K562 (cell line): ENCODE measurements around the gene LMNA. TPM values are rescaled to one million over a fixed set of nuclear protein-coding genes. Genes with fewer than 3 reads are reported as not detected.

Source experiments
- ADNP ChIP-seq: fragments of 200-800 bp; sonication (Bioruptor generic); IDR thresholded peaks from 2 replicates; pipeline ENCODE4 v1.6.1; 2016; ENCODE audit warnings: missing genetic modification characterization, missing compliant biosample characterization
- CBX1 ChIP-seq: sonication (generic); IDR thresholded peaks from 2 replicates; pipeline ENCODE4 v1.6.1; 2016; ENCODE audit warnings: antibody characterized with exemption, low read depth, mild to moderate bottlenecking
- FOXA3 ChIP-seq, 2 experiments: fragments of 450-650 bp in 1 of 2; sonication (generic) in 1 of 2; formaldehyde crosslinking; IDR thresholded peaks in 1 of 2; conservative IDR thresholded peaks in 1 of 2; 2 replicates each; pipeline versions ENCODE4 v1.4.0 to v1.8.0; 2020 to 2022; ENCODE audit warnings: mild to moderate bottlenecking in 2 of 2, missing genetic modification reagents in 1 of 2
- GTF2B ChIP-seq: IDR thresholded peaks from 2 replicates; pipeline ENCODE4 v1.6.1; 2011; ENCODE audit not compliant: insufficient read length; ENCODE audit errors: extremely low read depth
- KDM1A ChIP-seq, 2 experiments: fragments of 450-650 bp; IDR thresholded peaks; 2 replicates each; pipeline ENCODE4 v1.6.1; 2016; ENCODE audit warnings: mild to moderate bottlenecking in 2 of 2
- KDM5B ChIP-seq: fragments of 200-600 bp; sonication (generic); IDR thresholded peaks from 2 replicates; pipeline ENCODE4 v1.6.1; 2012; ENCODE audit warnings: low read depth, mild to moderate bottlenecking, moderate library complexity, low read length, control low read depth, inconsistent platforms; ENCODE audit not compliant: insufficient replicate concordance
- MCM5 ChIP-seq: fragments of 450-650 bp; IDR thresholded peaks from 2 replicates; pipeline ENCODE4 v1.6.1; 2016; ENCODE audit warnings: low read depth
- NELFE ChIP-seq: IDR thresholded peaks from 2 replicates; pipeline ENCODE4 v1.6.1; 2011; ENCODE audit warnings: mild to moderate bottlenecking; ENCODE audit not compliant: insufficient read depth, insufficient read length
- PRMT5 ChIP-seq: sonication (generic); formaldehyde crosslinking; IDR thresholded peaks from 2 replicates; pipeline ENCODE4 v1.5.0; 2020; ENCODE audit warnings: missing genetic modification reagents
- RBM25 ChIP-seq: fragments of 200-400 bp; formaldehyde crosslinking; IDR thresholded peaks from 2 replicates; pipeline ENCODE4 v1.6.1; 2018; ENCODE audit warnings: low read length, low read depth, moderate library complexity; ENCODE audit not compliant: severe bottlenecking
- RUNX1 ChIP-seq: sonication (generic); IDR thresholded peaks from 2 replicates; pipeline ENCODE4 v1.6.1; 2016; ENCODE audit warnings: antibody characterized with exemption, low read depth
- SPI1 ChIP-seq: IDR thresholded peaks from 2 replicates; pipeline ENCODE4 v1.6.1; 2011; ENCODE audit warnings: low read depth, low read length, control low read depth, borderline replicate concordance
- TSC22D4 ChIP-seq: fragments of 450-650 bp; IDR thresholded peaks from 2 replicates; pipeline ENCODE4 v1.6.1; 2016; ENCODE audit warnings: missing genetic modification characterization, missing biosample characterization, control low read depth
- VEZF1 ChIP-seq: fragments of 200-800 bp; sonication (Bioruptor generic); IDR thresholded peaks from 2 replicates; pipeline ENCODE4 v1.6.1; 2017; ENCODE audit warnings: missing genetic modification characterization, missing compliant biosample characterization
- ZBTB34 ChIP-seq: fragments of 250-450 bp; sonication (Bioruptor Pico); IDR thresholded peaks from 2 replicates; pipeline ENCODE4 v1.8.0; 2021; ENCODE audit warnings: mild to moderate bottlenecking, moderate library complexity
- ZNF140 ChIP-seq: fragments of 250-450 bp; sonication (Bioruptor Pico); IDR thresholded peaks from 2 replicates; pipeline ENCODE4 v1.8.0; 2021; ENCODE audit warnings: moderate library complexity, mild to moderate bottlenecking, inconsistent platforms
- ZNF311 ChIP-seq: fragments of 250-450 bp; sonication (Bioruptor Pico); IDR thresholded peaks from 2 replicates; pipeline ENCODE4 v1.4.0; 2020; ENCODE audit warnings: mild to moderate bottlenecking, moderate library complexity
- ZNF740 ChIP-seq, 3 experiments: fragments of 200-800 bp in 1 of 3; sonication (Bioruptor generic) in 1 of 3; sonication (generic) in 1 of 3; formaldehyde crosslinking in 1 of 3; IDR thresholded peaks; 2 replicates each; pipeline versions ENCODE4 v1.6.1 to v1.8.0; 2016 to 2022; ENCODE audit warnings: mild to moderate bottlenecking in 2 of 3, missing compliant biosample characterization in 2 of 3, missing genetic modification characterization in 2 of 3, missing genetic modification reagents in 1 of 3
- polyA plus RNA-seq, 8 experiments: library from polyadenylated mRNA; depleted of rRNA in 4 of 8; stranded (reverse) in 5 of 8; unstranded in 3 of 8; fragments of >200 nt; fragmentation: Nextera tagmentation in 2 of 8; fragmentation: Illumina TruSeq in 1 of 8; extraction: Ambion mirVana in 2 of 8; extraction: Trizol in 1 of 8; gene quantifications; 2 replicates each; pipeline versions ENCODE4 v1.2.1 to v1.2.3, GENCODE V29; 2011 to 2014; ENCODE audit warnings: inconsistent platforms in 1 of 8, missing spikeins in 1 of 8
- total RNA-seq, 7 experiments: library from RNA; depleted of rRNA in 6 of 7; stranded (reverse); fragments of >200 nt in 6 of 7; fragmentation: Illumina TruSeq in 2 of 7; extraction: Trizol in 2 of 7; gene quantifications; 2 replicates each; pipeline versions ENCODE4 v1.2.1 to v1.2.3, GENCODE V29; 2011 to 2021; ENCODE audit warnings: low replicate concordance in 1 of 7
- TF ChIP-seq, protein P1 (sequence below): sonication (generic); formaldehyde crosslinking; IDR thresholded peaks from 2 replicates; pipeline ENCODE4 v1.8.0; 2022; ENCODE audit warnings: mild to moderate bottlenecking, missing genetic modification reagents
- TF ChIP-seq, protein P2 (sequence below): sonication (generic); formaldehyde crosslinking; IDR thresholded peaks from 2 replicates; pipeline ENCODE4 v1.5.0; 2020; ENCODE audit warnings: missing genetic modification reagents

The LMNA gene
- total and polyA plus RNA-seq, 9 of the 15 experiments (the other 6 are each of a cell fraction or from before 2014, with no cell fraction given): 1.00 to 347 (median 88.2) TPM

GRCh38 chr1:156083800-156084790 is 30.4 kb upstream of the LMNA start (continued):
- no peak for TF ChIP-seq ZNF740 (CRISPR knock-in tag; IDR thresholded peaks at IDR 0.05)
- peak in 1 of 2 experiments; percentile 93; a peak in 2 of 4 replicates for TF ChIP-seq ZNF740 (tag; IDR thresholded peaks at IDR 0.05)
- TF ChIP-seq CBX1: no peak
- TF ChIP-seq GTF2B: no peak
- no peak for TF ChIP-seq RUNX1
- TF ChIP-seq FOXA3 (CRISPR knock-in tag; conservative IDR thresholded peaks at IDR 0.05 in 1 of 2, IDR thresholded peaks at IDR 0.05 in 1 of 2): no peak
- TF ChIP-seq VEZF1 (CRISPR knock-in tag): peak; percentile 54
- no peak for TF ChIP-seq ZNF140 (CRISPR knock-in tag)
- TF ChIP-seq ZBTB34 (CRISPR knock-in tag): no peak
- no peak for TF ChIP-seq KDM5B
- no peak for TF ChIP-seq PRMT5
- TF ChIP-seq MCM5: no peak
- peak; percentile 31 to 54; a peak in 2 of 4 replicates for TF ChIP-seq KDM1A (IDR thresholded peaks at IDR 0.05)
- TF ChIP-seq, protein P1, sequence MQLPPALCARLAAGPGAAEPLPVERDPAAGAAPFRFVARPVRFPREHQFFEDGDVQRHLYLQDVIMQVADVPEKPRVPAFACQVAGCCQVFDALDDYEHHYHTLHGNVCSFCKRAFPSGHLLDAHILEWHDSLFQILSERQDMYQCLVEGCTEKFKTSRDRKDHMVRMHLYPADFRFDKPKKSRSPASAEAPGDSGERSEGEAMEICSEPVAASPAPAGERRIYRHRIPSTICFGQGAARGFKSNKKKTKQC (CRISPR knock-in tag): no peak
- TF ChIP-seq TSC22D4: no peak
- TF ChIP-seq NELFE: no peak
- TF ChIP-seq ZNF311 (CRISPR knock-in tag): no peak
- peak; percentile 77; the same call in 1 of the 2 replicates for TF ChIP-seq SPI1
- TF ChIP-seq, protein P2, sequence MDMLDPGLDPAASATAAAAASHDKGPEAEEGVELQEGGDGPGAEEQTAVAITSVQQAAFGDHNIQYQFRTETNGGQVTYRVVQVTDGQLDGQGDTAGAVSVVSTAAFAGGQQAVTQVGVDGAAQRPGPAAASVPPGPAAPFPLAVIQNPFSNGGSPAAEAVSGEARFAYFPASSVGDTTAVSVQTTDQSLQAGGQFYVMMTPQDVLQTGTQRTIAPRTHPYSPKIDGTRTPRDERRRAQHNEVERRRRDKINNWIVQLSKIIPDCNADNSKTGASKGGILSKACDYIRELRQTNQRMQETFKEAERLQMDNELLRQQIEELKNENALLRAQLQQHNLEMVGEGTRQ (CRISPR knock-in tag): no peak
- TF ChIP-seq ADNP (tag): peak; percentile 63; the same call in 1 of the 2 replicates
- TF ChIP-seq RBM25: peak; percentile 93
